Fibroblast of villous mesenchyme (primary cell): ENCODE results near the gene RABGEF1. TPM values are rescaled to one million over a fixed set of nuclear protein-coding genes. Genes with fewer than 3 reads are reported as not detected.
"Not testable (repeated sequence)": the region's sequence is repeated elsewhere in the genome, so short reads cannot be mapped to it uniquely, and the experiment has no call there.

ENCODE experiments used
- DNase-seq: peaks from one replicate; pipeline ENCODE4 v3.0.0-alpha.2; 2010; ENCODE audit warnings: low read depth
- H3K4me3 ChIP-seq: 2 replicates; pipeline ENCODE4 v1.5.1; 2011; ENCODE audit warnings: low read depth, mild to moderate bottlenecking, low read length
- total RNA-seq: library from RNA; depleted of rRNA; stranded (reverse); fragments of >200 nt; gene quantifications from 2 replicates; pipeline ENCODE4 v1.2.3, GENCODE V29; 2012
- TF ChIP-seq, protein P1 (sequence below): IDR thresholded peaks from 2 replicates; pipeline ENCODE4 v1.5.1; 2012; ENCODE audit warnings: low read depth, mild to moderate bottlenecking, low read length; ENCODE audit not compliant: insufficient read depth

The RABGEF1 gene
- total RNA-seq, 1 donor = 61.7 TPM

DNA sequence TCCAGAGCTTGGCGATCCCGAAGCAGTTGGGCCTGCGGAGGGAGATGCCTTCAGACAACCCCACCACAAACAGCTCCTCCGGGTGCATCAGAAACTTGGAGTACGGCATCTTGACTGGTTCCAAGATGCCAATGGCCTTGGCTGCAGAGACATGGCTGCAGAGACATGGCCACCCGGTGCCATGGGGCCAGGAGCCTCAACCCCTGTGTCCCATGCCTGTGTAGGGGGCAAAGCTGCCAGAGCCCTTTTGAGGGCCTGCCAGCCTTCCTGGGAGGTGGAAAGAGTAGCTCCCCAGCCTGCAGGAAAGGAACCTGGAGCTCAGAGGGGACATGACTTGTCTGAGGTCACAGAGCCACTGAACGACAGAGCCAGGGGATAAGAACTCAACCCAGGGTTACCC lies 83.5 kb downstream of the RABGEF1 start:
- DNase-seq = no peak
- H3K4me3 ChIP-seq = no peak overlapping the region
- TF ChIP-seq, protein P1, sequence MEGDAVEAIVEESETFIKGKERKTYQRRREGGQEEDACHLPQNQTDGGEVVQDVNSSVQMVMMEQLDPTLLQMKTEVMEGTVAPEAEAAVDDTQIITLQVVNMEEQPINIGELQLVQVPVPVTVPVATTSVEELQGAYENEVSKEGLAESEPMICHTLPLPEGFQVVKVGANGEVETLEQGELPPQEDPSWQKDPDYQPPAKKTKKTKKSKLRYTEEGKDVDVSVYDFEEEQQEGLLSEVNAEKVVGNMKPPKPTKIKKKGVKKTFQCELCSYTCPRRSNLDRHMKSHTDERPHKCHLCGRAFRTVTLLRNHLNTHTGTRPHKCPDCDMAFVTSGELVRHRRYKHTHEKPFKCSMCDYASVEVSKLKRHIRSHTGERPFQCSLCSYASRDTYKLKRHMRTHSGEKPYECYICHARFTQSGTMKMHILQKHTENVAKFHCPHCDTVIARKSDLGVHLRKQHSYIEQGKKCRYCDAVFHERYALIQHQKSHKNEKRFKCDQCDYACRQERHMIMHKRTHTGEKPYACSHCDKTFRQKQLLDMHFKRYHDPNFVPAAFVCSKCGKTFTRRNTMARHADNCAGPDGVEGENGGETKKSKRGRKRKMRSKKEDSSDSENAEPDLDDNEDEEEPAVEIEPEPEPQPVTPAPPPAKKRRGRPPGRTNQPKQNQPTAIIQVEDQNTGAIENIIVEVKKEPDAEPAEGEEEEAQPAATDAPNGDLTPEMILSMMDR = no peak

DNA sequence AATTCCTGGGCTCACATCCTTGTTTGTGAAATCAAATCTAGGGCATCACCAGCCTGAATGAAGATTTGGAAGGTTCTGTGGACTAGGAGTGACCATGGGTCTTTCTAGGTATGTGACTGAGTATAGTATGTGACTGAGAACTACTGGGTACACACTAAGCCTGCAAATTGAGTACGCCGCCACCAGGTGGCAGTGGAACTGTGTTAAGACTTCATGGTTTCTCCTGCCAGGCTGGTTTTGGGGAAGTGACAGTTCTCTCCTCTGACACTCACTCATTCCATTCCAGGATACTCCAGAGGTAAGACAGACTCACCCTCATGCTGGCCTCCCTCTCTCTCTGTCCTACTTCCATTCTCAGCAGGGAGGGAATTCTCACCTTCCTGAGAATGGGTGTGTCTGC lies 85.0 kb downstream of the RABGEF1 start:
- TF ChIP-seq, protein P1 = peak; percentile 19

DNA sequence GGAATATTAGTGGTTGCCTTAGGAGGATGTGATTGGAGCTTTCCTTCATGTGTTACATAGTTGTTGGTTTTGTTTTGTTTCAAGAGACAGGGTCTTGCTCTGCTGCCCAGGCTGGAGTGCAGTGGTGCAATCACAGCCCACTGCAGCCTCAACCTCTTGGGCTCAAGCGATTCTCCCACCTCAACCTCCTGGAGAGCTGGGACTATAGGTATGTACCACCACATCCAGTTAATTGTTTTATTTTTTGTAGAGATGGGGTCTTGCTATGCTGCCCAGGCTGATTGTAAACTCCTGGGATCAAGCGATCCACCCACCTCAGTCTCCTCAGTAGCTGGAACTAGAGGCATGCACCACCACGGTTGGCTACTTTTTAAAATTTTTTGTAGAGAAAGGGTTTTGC lies 86.1 kb downstream of the RABGEF1 start:
- TF ChIP-seq, protein P1 = no peak
- DNase-seq = no peak
- no peak overlapping the region for H3K4me3 ChIP-seq

More for the DNA sequence above, 85.0 kb downstream of the RABGEF1 start:
- H3K4me3 ChIP-seq = not testable (repeated sequence)
- DNase-seq = peak; percentile 10

DNA sequence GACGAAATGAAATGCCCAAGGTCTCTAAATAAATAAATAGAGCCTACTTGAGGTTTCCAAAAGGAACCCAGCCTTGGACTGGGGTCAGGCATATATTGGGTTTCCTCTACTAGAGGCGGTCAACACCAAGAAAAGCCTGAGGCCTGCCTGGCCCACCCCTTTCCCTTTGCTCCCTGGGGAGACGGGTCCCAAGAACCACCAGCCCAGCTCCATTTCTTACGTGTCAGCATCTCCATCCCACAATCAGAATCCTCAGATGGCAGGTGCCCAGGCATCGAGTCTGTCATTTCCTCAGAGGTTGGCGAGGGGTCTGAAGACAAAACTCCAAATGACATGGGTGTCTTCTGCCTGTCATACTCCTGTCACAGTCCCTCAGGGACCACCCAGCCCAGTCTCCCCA lies 90.4 kb downstream of the RABGEF1 start:
- DNase-seq, H3K4me3 ChIP-seq: not testable (repeated sequence)

DNA sequence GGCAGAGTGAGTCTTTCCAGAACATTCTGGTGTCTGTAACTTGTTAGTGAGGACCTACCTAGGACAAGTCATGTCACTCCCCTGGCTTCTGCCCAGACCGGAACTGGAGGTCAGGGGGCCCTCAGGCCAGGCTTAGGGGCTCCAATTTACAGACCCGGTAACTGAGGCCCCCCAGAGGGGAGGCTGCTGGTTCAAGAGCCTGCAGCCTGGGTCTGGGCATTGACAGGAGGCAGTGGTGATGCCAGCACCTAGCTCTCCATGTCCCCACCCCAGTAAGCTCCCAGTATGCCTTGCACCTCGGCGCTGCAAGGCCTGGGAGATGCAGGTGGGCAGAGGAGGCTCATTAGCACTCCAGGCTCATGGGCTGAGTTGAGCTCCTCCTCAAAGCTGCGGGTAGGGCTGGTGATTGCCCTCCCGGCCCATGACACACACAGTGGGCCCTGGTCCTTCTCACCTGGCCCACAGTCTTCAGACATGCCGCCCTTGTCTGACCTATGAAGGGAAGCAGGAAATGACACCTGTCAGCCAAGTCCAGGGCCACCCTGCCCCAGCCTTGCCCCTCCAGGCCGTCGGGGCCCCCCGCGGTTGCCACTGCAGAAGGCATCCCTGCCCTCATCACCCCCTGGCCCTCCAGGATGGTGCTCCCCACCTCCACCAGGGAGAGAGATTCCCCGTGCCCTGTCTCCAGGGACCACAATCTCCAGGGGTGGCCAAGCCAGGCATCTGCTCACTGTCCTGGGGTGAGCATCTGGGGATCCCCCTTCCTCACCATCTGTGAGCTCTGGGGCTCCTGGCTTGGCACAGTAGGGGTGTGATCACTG lies 92.2 kb downstream of the RABGEF1 start:
- no peak overlapping the region for H3K4me3 ChIP-seq
- TF ChIP-seq, protein P1 = no peak
- DNase-seq = no peak

DNA sequence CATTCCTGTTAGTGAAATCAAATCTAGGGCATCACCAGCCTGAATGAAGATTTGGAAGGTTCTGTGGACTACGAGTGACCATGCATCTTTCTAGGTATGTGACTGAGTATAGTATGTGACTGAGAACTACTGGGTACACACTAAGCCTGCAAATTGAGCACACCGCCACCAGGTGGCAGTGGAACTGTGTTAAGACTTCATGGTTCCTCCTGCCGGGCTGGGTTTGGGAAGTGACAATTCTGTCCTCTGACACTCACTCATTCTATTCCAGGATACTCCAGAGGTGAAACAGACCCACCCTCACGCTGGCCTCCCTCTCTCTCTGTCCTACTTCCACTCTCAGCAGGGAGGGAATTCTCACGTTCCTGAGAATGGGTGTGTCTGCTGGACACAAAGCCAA lies 96.5 kb downstream of the RABGEF1 start:
- H3K4me3 ChIP-seq = no peak overlapping the region
- peak; percentile 12 for DNase-seq
- TF ChIP-seq, protein P1 = peak; percentile 36

DNA sequence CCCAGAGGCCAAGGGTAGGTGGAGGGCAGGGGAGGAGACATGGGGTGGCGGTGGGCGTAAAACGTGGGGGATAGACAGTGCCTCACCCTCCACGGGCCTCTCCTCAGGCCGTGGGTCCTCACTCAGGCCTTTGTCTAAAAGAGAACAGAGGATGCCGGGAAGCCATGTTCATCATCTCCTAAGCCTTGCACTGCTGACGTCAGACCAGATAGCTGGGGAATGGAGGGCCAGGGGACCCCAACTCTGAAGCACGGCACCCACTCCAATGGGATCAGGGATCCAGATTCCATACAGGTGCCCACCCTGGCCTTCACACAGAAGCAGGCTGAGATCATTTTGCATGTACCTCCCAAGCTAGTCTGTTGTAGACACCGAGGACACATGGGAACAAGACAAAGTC lies 97.1 kb downstream of the RABGEF1 start:
- no peak for DNase-seq
- TF ChIP-seq, protein P1 = no peak
- H3K4me3 ChIP-seq = no peak overlapping the region
